GM12878 (cell line): Measurements from ENCODE around the gene KRT6C.

ENCODE experiments used
- CEBPB ChIP-seq, 2 experiments: fragments of 150-350 bp in 1 of 2; IDR thresholded peaks; 2 replicates each; pipeline ENCODE4 v1.6.1; 2012 to 2014; ENCODE audit warnings: low read depth in 2 of 2, low read length in 2 of 2, borderline replicate concordance in 1 of 2, inconsistent platforms in 1 of 2
- CREB1 ChIP-seq: IDR thresholded peaks from 2 replicates; pipeline ENCODE4 v1.6.1; 2012; ENCODE audit warnings: low read depth, mild to moderate bottlenecking, inconsistent platforms
- CTCF ChIP-seq, 3 experiments: IDR thresholded peaks in 2 of 3; conservative IDR thresholded peaks in 1 of 3; 2 replicates each; pipeline ENCODE4 v1.5.1; 2011; ENCODE audit warnings: low read depth in 3 of 3, low read length in 3 of 3, mild to moderate bottlenecking in 3 of 3, control low read depth in 2 of 3, moderate library complexity in 2 of 3, inconsistent platforms in 1 of 3, mixed read lengths in 1 of 3; ENCODE audit not compliant: control insufficient read depth in 2 of 3, insufficient read depth in 1 of 3; ENCODE audit errors: extremely low read depth in 1 of 3
- EZH2 ChIP-seq: IDR thresholded peaks from 2 replicates; pipeline ENCODE4 v1.6.1; 2012; ENCODE audit warnings: low read depth, mild to moderate bottlenecking, control low read depth, inconsistent platforms, low read length, borderline replicate concordance; ENCODE audit not compliant: control insufficient read depth
- FOS ChIP-seq: IDR thresholded peaks from 3 replicates; pipeline ENCODE4 v1.6.1; 2011; ENCODE audit warnings: borderline replicate concordance; ENCODE audit not compliant: insufficient read length; ENCODE audit errors: extremely low read depth
- JUND ChIP-seq: IDR thresholded peaks from 2 replicates; pipeline ENCODE4 v1.6.1; 2012; ENCODE audit warnings: low read depth, mild to moderate bottlenecking, low read length, improper control_type of control experiment, moderate library complexity
- POLR2A ChIP-seq: IDR thresholded peaks from 2 replicates; pipeline ENCODE4 v1.6.1; 2011; ENCODE audit warnings: low read depth, mild to moderate bottlenecking, low read length
- USF1 ChIP-seq: IDR thresholded peaks from 2 replicates; pipeline ENCODE4 v1.6.1; 2011; ENCODE audit warnings: borderline replicate concordance, low read depth, mild to moderate bottlenecking, moderate library complexity, mixed read lengths, low read length; ENCODE audit not compliant: insufficient read depth; ENCODE audit errors: extremely low read length
- USF2 ChIP-seq: IDR thresholded peaks from 2 replicates; pipeline ENCODE4 v1.6.1; 2011; ENCODE audit warnings: low read depth, low read length, improper control_type of control experiment, borderline replicate concordance
- YY1 ChIP-seq: IDR thresholded peaks from 2 replicates; pipeline ENCODE4 v1.6.1; 2011; ENCODE audit warnings: low read depth, mild to moderate bottlenecking, low read length
- TF ChIP-seq, protein P1 (sequence below): fragments of 150-350 bp; IDR thresholded peaks from 2 replicates; pipeline ENCODE4 v1.6.1; 2016; ENCODE audit warnings: low read depth, low read length
- TF ChIP-seq, protein P2 (sequence below): fragments of 150-350 bp; IDR thresholded peaks from 2 replicates; pipeline ENCODE4 v1.6.1; 2014; ENCODE audit warnings: mild to moderate bottlenecking, low read depth, low read length

GRCh38 chr12:52519826-52520662 is 46.4 kb upstream of the KRT6C start, which contains the start of gene KRT5:
- TF ChIP-seq JUND: no peak
- TF ChIP-seq CTCF (IDR thresholded peaks at IDR 0.05 in 2 of 3, conservative IDR thresholded peaks at IDR 0.05 in 1 of 3; ENCODE audit: control insufficient read depth in 2 of 3, extremely low read depth in 1 of 3, insufficient read depth in 1 of 3, low read depth in 3 of 3, low read length in 3 of 3): no peak
- TF ChIP-seq, protein P1, sequence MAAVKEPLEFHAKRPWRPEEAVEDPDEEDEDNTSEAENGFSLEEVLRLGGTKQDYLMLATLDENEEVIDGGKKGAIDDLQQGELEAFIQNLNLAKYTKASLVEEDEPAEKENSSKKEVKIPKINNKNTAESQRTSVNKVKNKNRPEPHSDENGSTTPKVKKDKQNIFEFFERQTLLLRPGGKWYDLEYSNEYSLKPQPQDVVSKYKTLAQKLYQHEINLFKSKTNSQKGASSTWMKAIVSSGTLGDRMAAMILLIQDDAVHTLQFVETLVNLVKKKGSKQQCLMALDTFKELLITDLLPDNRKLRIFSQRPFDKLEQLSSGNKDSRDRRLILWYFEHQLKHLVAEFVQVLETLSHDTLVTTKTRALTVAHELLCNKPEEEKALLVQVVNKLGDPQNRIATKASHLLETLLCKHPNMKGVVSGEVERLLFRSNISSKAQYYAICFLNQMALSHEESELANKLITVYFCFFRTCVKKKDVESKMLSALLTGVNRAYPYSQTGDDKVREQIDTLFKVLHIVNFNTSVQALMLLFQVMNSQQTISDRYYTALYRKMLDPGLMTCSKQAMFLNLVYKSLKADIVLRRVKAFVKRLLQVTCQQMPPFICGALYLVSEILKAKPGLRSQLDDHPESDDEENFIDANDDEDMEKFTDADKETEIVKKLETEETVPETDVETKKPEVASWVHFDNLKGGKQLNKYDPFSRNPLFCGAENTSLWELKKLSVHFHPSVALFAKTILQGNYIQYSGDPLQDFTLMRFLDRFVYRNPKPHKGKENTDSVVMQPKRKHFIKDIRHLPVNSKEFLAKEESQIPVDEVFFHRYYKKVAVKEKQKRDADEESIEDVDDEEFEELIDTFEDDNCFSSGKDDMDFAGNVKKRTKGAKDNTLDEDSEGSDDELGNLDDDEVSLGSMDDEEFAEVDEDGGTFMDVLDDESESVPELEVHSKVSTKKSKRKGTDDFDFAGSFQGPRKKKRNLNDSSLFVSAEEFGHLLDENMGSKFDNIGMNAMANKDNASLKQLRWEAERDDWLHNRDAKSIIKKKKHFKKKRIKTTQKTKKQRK: no peak
- TF ChIP-seq USF1: no peak
- TF ChIP-seq CEBPB (IDR thresholded peaks at IDR 0.05; ENCODE audit: borderline replicate concordance in 1 of 2, low read depth in 2 of 2, low read length in 2 of 2): no peak
- TF ChIP-seq USF2: no peak
- no peak for TF ChIP-seq EZH2
- TF ChIP-seq, protein P2, sequence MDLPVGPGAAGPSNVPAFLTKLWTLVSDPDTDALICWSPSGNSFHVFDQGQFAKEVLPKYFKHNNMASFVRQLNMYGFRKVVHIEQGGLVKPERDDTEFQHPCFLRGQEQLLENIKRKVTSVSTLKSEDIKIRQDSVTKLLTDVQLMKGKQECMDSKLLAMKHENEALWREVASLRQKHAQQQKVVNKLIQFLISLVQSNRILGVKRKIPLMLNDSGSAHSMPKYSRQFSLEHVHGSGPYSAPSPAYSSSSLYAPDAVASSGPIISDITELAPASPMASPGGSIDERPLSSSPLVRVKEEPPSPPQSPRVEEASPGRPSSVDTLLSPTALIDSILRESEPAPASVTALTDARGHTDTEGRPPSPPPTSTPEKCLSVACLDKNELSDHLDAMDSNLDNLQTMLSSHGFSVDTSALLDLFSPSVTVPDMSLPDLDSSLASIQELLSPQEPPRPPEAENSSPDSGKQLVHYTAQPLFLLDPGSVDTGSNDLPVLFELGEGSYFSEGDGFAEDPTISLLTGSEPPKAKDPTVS: no peak
- no peak for TF ChIP-seq CREB1
- no peak for TF ChIP-seq POLR2A
- no peak for TF ChIP-seq FOS
- no peak for TF ChIP-seq YY1
